Epithelial cell of umbilical artery (primary cell): ENCODE data around the gene SCYGR1. TPM values are rescaled to one million over a fixed set of nuclear protein-coding genes. Genes with fewer than 3 reads are reported as not detected.

Experiments
- total RNA-seq: library from RNA; depleted of rRNA; stranded (reverse); fragments of >200 nt; gene quantifications from 2 replicates; pipeline ENCODE4 v1.2.3, GENCODE V29; 2014

SCYGR1 gene, protein sequence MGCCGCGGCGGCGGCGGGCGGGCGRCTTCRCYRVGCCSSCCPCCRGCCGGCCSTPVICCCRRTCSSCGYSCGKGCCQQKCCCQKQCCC
- not detected in 2 replicates for total RNA-seq

GRCh38 chr2:227387583-227387982 is at the start of gene SCYGR1:
TSS of gene SCYGR1 (minus strand) at chr2:227387949. CDS start at chr2:227387949, 0 bp downstream.

GRCh38 chr2:227379095-227379494 is 8.7 kb downstream of the SCYGR1 start, which contains the start of gene TM4SF20:
TSS of gene TM4SF20 (minus strand) at chr2:227379306. CDS start at chr2:227379268, 38 bp downstream.

Other genes starting within 250 kb of the SCYGR1 start
- not detected in 2 replicates for gene COL4A4, start 223.7 kb downstream of the SCYGR1 start, total RNA-seq
- not detected in 2 replicates for gene COL4A3, start 223.3 kb downstream of the SCYGR1 start, total RNA-seq
- 59.0 and 61.4 TPM in 2 replicates for gene MFF, start 62.7 kb downstream of the SCYGR1 start, total RNA-seq
- not detected in 2 replicates for gene TM4SF20, start 8.6 kb downstream of the SCYGR1 start, total RNA-seq
- gene AGFG1, start 84.2 kb upstream of the SCYGR1 start, total RNA-seq, result 41.3 and 43.6 TPM in 2 replicates
- not detected in 2 replicates for gene SCYGR2, start 210.9 kb upstream of the SCYGR1 start, total RNA-seq
- not detected in 2 replicates for gene SCYGR3, start 226.9 kb upstream of the SCYGR1 start, total RNA-seq
- not detected in 2 replicates for gene SCYGR4, start 229.5 kb upstream of the SCYGR1 start, total RNA-seq